Measurements from ENCODE around the gene KLHL36.
A peak's percentile ranks its signal among the peaks of the same experiment; 100 is the strongest.

The KLHL36 gene

DNA sequence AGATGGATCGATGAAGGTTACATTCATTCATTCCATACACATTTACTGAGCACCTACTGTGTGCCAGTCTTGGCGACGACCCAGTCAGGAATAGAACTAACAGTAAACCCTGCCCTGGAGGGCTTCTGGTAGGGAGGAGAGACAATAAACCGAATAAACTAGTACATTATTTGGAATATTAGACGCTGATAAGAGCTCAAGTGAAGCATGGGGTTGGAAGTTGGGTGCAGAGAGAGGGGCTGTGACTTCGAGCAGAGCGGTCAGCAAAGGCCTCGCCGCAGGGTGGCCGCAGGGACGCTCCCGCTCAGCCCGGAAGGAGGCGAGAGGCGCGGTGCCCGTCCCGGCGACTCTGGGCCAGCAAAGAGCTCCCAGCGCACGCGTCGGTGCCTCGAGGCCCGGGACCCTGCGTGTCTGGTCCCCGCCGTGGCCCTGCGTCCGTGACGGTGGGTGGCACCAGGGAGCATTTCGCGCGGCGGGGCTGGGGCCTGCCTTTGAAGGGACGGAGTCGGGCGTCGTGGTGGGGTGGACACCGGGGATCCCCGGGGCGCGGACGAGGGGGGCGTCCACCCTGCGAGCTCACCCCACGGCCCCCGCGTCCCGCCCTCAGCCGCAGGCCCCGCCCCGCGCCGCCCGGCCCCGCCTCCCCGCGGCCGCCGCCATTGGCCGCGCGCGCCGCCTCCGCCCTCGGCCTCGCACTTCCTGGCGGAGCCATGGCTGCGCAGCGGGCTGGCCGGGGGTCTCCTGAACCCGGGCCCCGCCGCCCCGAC, at the start of gene KLHL36:
TSS of gene KLHL36 (plus strand) at position 684 of the 767 bp plus-strand sequence. CDS start 2,357 bp downstream, outside the sequence.
- DNase-seq, result peak; percentile 79

DNA sequence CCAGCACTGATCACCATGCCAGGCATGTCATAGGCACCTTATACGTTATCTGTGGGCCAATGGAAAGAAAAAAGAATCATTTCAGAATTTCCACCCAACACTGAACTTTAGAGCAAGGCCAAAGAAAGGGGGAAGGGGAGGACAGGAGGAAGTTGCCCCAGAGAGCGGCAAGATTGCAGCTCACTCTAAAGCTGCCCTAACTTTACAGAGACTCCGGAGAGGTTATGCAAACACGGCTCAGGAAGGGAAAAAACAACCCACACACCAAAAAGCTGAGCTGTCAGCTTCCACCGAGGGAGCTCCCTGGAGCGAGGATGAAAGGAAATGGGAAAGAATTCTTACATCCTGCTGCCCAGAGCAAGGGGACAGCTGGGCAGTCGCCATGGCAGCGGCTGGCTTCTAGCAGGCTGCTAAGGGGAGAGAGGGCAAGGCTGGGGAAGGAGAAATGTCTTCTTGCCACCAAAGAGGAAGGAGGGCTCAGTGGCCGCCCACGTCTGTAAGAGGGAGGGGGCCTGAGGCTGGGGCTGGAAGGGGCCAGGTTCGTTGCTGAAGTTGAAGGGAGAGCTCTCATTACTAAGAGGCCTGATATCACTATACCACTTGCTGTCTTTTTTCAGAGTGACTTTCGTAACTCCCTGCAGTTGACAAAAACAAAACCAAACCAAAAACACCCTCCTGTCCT, 48.6 kb upstream of the KLHL36 start:
- DNase-seq, result peak; percentile 59

DNA sequence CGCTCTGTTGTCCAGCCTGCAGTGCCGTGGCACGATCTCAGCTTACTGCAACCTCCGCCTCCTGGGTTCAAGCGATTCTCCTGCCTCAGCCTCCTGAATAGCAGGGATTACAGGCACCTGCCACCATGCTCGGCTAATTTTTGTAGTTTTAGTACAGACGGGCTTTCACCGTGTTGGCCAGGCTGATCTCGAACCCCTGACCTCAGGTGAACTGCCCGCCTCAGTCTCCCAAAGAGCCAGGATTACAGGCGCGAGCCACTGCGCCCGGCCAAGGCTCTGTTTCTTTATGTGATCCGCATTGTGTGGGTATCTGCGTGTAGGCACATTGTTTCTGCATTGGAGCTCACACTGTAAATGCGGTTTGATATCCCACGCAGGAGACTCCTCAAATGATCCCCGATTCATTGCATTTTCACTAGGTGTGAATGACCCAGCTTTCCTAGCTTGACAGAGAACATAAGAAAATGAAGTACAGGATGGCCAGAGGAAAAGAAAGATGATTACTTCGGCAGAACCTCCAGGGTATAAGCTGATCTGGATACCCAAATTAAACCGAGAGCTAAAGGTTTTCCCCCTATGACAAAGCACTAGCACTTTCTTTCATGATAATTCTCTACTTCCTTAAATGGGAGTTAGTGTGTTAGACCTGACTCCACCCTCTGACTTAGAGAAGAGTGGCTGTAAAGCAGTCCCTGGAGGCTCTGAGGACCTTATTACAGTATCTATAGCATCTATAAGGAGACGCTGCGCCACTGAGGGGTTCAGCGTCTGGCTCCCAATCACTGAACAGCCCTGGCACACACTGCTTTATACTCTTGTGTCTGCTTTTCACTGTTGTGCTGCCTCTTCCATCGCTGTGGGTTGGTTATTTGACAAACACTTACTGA, 47.7 kb upstream of the KLHL36 start:
- DNase-seq, result peak; percentile 77

- no peak for DNase-seq
These were observed 45.0 kb upstream of the KLHL36 start for GRCh38 chr16:84603140-84603816.

DNA sequence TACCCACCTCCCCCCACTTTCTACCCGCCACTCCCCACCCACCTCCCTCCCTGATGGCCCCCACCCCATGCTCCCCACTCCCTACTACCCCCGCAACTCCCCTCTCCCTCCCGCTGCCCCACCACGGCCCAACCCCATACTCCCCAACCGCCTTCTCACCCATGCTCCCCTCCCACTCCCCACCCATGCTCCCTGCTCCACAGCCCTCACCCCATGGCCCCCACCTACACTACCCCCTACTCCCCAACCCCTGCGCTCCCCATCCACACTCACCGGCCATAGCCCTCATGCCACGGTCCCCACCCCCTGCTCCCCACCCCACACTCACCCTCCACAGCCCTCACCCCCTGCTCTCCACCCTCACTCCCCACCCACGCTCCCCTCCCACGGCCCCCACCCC, 44.4 kb upstream of the KLHL36 start:
- no peak for DNase-seq

- DNase-seq, result no peak
These were observed 43.8 kb upstream of the KLHL36 start for GRCh38 chr16:84604477-84605013.

- no peak for DNase-seq
These were observed 42.9 kb upstream of the KLHL36 start for GRCh38 chr16:84605339-84605848.

- no peak for DNase-seq
These were observed 42.0 kb upstream of the KLHL36 start for GRCh38 chr16:84606081-84606875.

GRCh38 chr16:84607061-84607460, 41.2 kb upstream of the KLHL36 start:
- no peak for DNase-seq

- DNase-seq, result peak; percentile 64
These were observed 40.6 kb upstream of the KLHL36 start for GRCh38 chr16:84607694-84608093.

- DNase-seq, result peak; percentile 68
These were observed 40.0 kb upstream of the KLHL36 start for GRCh38 chr16:84608282-84608681.

DNA sequence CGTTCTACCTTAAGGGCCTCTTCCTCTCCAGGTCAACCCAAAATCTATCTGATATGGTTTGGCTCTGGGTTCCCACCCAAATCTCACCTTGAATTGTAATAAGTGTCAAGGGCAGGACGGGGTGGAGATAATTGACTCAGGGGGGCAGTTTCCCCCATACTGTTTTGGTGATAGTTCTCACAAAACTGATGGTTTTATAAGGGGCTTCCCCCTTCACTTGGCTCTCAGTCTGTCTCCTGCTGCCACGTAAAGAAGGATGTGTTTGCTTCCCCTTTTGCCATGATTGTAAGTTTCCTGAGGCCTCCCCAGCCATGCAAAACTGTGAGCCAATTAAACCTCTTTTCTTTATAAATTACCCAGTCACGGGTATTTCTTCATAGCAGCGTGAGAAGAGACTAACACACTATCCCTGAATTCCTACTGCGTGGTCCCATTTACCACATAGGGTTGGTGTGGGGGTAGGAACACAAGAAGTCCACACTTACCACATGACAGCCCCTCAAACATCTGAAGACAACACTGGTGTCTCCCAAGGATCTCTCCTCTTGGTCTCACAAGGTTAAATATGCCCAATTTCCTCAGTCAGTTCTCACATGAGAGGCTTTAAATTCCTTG, 38.6 kb upstream of the KLHL36 start:
- DNase-seq, result no peak

- no peak for DNase-seq
These were observed 37.9 kb upstream of the KLHL36 start for GRCh38 chr16:84610376-84610775.

DNA sequence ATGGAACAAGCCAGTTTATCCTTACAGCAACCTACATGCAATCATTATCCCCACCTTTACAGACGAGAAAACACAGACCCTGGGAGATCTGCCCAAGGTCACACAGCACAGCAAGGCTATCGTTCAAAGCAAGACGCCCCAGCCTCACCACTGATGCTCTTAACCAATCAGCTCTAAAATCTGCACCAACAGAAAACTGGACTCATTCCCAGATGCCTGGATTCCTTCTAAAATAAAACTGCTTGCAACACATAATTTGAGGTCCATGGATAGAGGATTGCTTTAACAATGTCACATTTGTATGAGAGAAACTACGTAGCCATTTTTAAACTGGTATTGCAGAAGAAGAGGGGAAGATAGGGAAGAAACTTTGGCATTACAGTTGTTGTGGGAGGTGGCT, 37.3 kb upstream of the KLHL36 start:
- DNase-seq, result no peak

- no peak for DNase-seq
These were observed 35.6 kb upstream of the KLHL36 start for GRCh38 chr16:84612686-84613085.

- no peak for DNase-seq
These were observed 34.8 kb upstream of the KLHL36 start for GRCh38 chr16:84613408-84614072.

GRCh38 chr16:84614073-84614459, 34.2 kb upstream of the KLHL36 start:
- DNase-seq, result no peak

DNA sequence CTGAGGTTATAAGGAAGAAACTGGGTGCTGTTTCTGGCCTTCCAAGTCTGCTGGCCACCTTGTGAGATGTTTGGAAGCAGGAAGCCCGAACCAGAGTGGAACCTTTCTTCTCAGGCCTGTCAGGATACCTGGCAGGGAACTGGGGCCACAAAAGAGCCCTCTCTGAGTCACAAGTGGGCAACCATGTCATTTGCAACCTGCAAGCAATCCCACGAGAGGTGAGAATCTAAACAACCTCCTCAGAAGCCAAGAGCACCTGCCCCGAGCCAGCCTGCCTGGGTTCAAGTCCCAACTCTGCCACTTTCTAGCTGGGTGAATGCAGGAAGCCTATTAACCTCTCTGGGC, 33.7 kb upstream of the KLHL36 start:
- DNase-seq, result no peak

DNA sequence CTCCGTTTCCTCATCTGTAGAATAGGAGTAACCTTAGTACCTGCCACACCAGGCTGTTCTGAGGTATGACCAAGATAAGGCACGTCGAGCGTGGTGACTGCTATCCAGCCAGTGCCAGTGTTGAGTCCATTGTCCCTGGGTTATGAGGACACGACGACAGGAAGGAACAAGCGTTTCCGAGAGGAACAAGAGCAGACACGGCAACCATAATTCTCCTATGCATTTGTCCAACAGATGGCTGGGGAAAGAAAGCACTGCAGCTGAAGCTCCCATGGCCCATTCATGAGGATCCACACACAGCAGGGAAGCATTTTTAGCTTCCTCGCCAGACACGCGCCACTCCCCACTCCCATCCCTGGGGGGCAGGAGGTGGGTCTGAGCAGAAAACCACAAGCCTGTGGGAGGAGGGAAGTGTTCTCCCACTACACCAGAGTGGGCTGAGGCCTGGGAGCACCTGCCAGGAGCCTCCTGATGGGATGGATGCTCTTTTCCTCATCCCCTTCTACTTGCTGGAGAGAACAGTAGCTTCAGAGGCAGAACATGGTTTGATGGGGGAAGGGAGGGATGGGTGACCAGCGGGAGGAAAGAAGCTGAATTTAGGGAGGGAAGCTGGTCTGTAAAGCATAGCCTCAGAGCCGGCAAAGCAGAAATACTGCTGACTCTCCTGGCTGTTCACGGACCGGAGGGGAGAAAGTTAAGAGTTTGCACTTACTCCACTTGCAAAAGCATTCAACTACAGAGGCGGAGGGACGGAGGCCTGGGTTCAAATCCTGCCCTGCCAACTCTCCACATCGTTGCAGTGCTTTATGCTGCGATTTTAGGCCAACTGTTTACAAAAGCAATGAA, 33.1 kb upstream of the KLHL36 start:
- DNase-seq, result no peak

DNA sequence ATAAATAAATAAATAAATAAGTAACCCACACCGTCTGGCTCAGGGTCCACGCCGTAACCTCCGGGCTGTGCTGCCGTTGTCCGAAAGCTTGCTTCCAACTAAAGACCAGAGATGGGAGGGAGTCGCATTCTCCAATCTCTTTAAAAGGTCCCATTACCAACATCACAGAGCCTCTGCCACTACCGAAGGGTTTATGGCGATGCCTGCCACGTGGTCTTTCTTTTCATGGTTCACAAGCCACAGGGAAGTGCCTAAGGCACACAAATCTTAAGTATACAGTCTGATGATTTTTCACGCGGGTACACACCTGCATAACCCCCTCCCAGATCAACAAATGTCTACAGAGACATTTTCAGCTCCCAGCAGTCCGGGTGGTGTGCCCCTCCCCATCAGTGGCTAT, 31.8 kb upstream of the KLHL36 start:
- no peak for DNase-seq
